CD4-positive, CD25-positive, alpha-beta regulatory T cell (primary cell): ENCODE measurements around the gene FUOM. TPM values are rescaled to one million over a fixed set of nuclear protein-coding genes. Genes with fewer than 3 reads are reported as not detected.

ENCODE experiments used
- ATAC-seq, 2 donors: fragments of 150-1000 bp; cut with Tn5 transposase; one replicate each; pipeline ENCODE4 v1.10.0; 2021; ENCODE audit warnings: low read depth in 2 of 2, moderate number of reproducible peaks in 2 of 2, moderate library complexity in 1 of 2
- DNase-seq, 3 donors: peaks; one replicate each; pipeline versions ENCODE4 v3.0.0 to v3.0.0-alpha.2; 2012 to 2022; ENCODE audit warnings: mixed read lengths in 1 of 3
- H3K27ac ChIP-seq: one replicate; pipeline ENCODE4 v1.7.0; 2013; ENCODE audit warnings: mild to moderate bottlenecking, low read length; ENCODE audit not compliant: insufficient read depth, poor library complexity, severe bottlenecking
- H3K27me3 ChIP-seq: one replicate; pipeline ENCODE4 v1.7.0; 2013; ENCODE audit warnings: low read length; ENCODE audit not compliant: control insufficient read depth, insufficient read depth
- H3K36me3 ChIP-seq: one replicate; pipeline ENCODE4 v1.7.0; 2013; ENCODE audit warnings: mild to moderate bottlenecking, low read length, moderate library complexity; ENCODE audit not compliant: control insufficient read depth, insufficient read depth
- H3K4me1 ChIP-seq: 2 replicates; pipeline ENCODE4 v1.7.0; 2013; ENCODE audit warnings: mild to moderate bottlenecking, low read length; ENCODE audit not compliant: insufficient read depth, control insufficient read depth, poor library complexity, severe bottlenecking
- H3K4me3 ChIP-seq: one replicate; pipeline ENCODE4 v1.7.0; 2013; ENCODE audit warnings: low read depth, mild to moderate bottlenecking, low read length, moderate library complexity
- H3K9me3 ChIP-seq, 2 experiments: 1 replicate in 1 of 2; 2 replicates in 1 of 2; pipeline ENCODE4 v1.7.0; 2013; ENCODE audit warnings: low read length in 2 of 2, mild to moderate bottlenecking in 1 of 2, moderate library complexity in 1 of 2; ENCODE audit not compliant: control insufficient read depth in 2 of 2
- H3K27ac Mint-ChIP-seq, 3 donors: one replicate each; pipeline ENCODE4 v1.8.0; 2020 to 2022; ENCODE audit warnings: mild to moderate bottlenecking in 3 of 3, mixed read lengths in 3 of 3, moderate library complexity in 2 of 3
- H3K27me3 Mint-ChIP-seq: one replicate; pipeline ENCODE4 v1.8.0; 2022; ENCODE audit warnings: mild to moderate bottlenecking, mixed read lengths
- H3K36me3 Mint-ChIP-seq: one replicate; pipeline ENCODE4 v1.8.0; 2020; ENCODE audit warnings: mixed read lengths
- H3K4me1 Mint-ChIP-seq, 4 donors: one replicate each; pipeline ENCODE4 v1.8.0; 2020 to 2022; ENCODE audit warnings: mixed read lengths in 4 of 4, mild to moderate bottlenecking in 1 of 4
- H3K4me3 Mint-ChIP-seq, 4 donors: one replicate each; pipeline ENCODE4 v1.8.0; 2020 to 2022; ENCODE audit warnings: mild to moderate bottlenecking in 4 of 4, mixed read lengths in 4 of 4, moderate library complexity in 3 of 4
- H3K9me3 Mint-ChIP-seq, 7 donors: one replicate each; pipeline ENCODE4 v1.8.0; 2020 to 2022; ENCODE audit warnings: mixed read lengths in 7 of 7, mild to moderate bottlenecking in 3 of 7, moderate library complexity in 2 of 7
- polyA plus RNA-seq, 4 donors: library from polyadenylated mRNA; unstranded; fragments of 300-500 nt; fragmentation: Illumina TruSeq; gene quantifications; one replicate each; pipeline ENCODE4 v1.2.3, GENCODE V29; 2021
- total RNA-seq: library from RNA; stranded (reverse); gene quantifications from one replicate; pipeline ENCODE4 v1.2.3, GENCODE V29; 2022

Gene FUOM
- total and polyA plus RNA-seq, 5 donors from 2014 or later: 7.1 to 21.9 (median 17.8) TPM

DNA sequence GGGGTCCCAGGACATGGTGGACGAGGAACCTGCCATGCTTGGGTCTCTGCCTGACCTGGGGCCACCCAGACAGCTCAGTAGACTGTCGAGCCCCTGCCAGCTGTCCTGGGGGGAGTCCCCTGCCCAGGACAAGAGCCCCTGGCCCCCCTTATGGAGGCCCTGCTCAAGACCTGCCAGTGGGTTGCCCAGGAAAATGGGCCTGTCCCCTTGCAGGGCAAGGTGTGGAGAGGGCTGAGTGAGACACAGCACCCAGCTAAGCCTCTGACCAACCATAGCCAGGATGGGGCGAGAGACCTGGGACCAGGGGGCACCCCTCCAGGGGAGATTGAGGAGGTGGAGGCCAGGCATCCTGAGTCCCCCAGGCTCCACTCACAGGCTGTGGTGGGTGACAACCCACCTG, 1.8 kb downstream of the FUOM start:
- Histone ChIP-seq H3K27me3 (no peaks in the 10 kb centered on the region), H3K9me3 (no peaks in the 10 kb centered on the region), H3K4me1 (peaks cover 18% of the 10 kb centered on the region), H3K27ac (no peak overlapping the region), H3K36me3 (no peaks in the 10 kb centered on the region), H3K4me3 (no peak overlapping the region)
- H3K9me3 Mint-ChIP-seq: no peaks in the 10 kb centered on the region
- ATAC-seq: no peak
- H3K4me1 Mint-ChIP-seq: peaks cover 0 to 10% (median 3%) of the 10 kb centered on the region in 4 donors
- H3K27me3 Mint-ChIP-seq: peaks cover 4% of the 10 kb centered on the region
- H3K4me3 Mint-ChIP-seq: peak overlapping the region; percentile 70 to 79 (median 75)
- DNase-seq: no peak
- H3K36me3 Mint-ChIP-seq: no peaks in the 10 kb centered on the region
- H3K27ac Mint-ChIP-seq: no peak overlapping the region

DNA sequence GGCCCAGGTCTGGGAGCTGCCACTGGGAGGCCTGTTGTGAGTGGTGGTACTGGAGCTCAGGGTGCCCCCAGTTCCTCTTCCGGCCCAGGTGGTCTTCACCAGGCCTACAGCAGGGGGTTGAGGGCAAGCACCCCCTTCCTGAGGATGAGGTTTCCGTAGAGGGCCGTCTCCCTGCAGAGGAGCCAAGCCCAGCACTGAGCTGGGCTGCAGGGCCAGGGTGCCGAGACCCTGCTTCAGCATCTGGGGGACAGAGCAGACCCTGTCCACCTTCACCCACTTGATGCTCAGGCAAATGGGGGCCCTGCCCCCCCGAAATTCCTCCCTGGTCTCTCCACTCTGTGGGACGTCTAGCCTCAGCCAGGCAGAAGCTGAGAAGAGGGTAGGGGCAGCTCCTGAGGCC, 2.6 kb downstream of the FUOM start:
- peaks cover 18% of the 10 kb centered on the region for H3K4me1 ChIP-seq
- DNase-seq (no peak), ATAC-seq (no peak)
- H3K27ac Mint-ChIP-seq: no peak overlapping the region
- H3K9me3 ChIP-seq: no peaks in the 10 kb centered on the region
- H3K9me3 Mint-ChIP-seq: no peaks in the 10 kb centered on the region
- H3K27me3 ChIP-seq: no peaks in the 10 kb centered on the region
- H3K27ac ChIP-seq: no peak overlapping the region
- H3K4me3 Mint-ChIP-seq: no peak overlapping the region
- no peak overlapping the region for H3K4me3 ChIP-seq
- peaks cover 0 to 9% (median 2%) of the 10 kb centered on the region in 4 donors for H3K4me1 Mint-ChIP-seq
- no peaks in the 10 kb centered on the region for H3K36me3 ChIP-seq
- H3K27me3 Mint-ChIP-seq: peaks cover 4% of the 10 kb centered on the region
- no peaks in the 10 kb centered on the region for H3K36me3 Mint-ChIP-seq

DNA sequence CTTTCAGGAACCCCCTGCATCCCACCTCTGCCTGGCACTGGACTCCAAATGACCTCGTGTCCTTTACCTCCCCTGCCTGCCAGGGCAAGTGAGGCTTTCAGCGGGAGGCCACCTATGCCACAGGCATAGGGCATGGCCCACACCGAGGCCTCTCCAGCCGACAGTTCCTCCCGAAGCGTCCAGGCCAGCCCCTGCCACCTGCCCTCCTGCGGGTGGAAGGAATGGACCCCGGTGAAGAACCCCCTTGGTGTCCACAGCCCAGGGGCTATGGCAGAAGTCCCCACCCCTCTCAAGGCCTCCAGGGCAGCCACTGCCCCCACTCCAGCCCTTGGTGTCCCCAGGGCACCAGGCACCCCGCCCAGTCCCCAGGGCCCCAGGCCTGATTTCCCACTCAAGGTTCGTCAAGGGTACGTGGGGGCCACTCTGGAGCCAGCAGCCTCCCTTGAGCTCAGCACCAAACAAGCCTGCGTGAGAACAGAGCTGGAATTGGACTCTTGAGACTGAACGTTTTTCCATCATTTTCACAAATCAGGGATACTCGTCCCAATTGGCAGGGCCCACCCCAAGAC, 3.1 kb downstream of the FUOM start:
- H3K27me3 Mint-ChIP-seq: peaks cover 4% of the 10 kb centered on the region
- ATAC-seq: no peak
- Histone ChIP-seq H3K9me3 (no peaks in the 10 kb centered on the region), H3K4me3 (no peak overlapping the region), H3K27me3 (no peaks in the 10 kb centered on the region), H3K36me3 (no peaks in the 10 kb centered on the region), H3K4me1 (peaks cover 18% of the 10 kb centered on the region), H3K27ac (no peak overlapping the region)
- peak overlapping the region in 1 of 4 donors; percentile 43 for H3K4me3 Mint-ChIP-seq
- H3K4me1 Mint-ChIP-seq: peaks cover 0 to 9% (median 0%) of the 10 kb centered on the region in 4 donors
- no peak for DNase-seq
- H3K27ac Mint-ChIP-seq: no peak overlapping the region
- no peaks in the 10 kb centered on the region for H3K36me3 Mint-ChIP-seq
- no peaks in the 10 kb centered on the region for H3K9me3 Mint-ChIP-seq

DNA sequence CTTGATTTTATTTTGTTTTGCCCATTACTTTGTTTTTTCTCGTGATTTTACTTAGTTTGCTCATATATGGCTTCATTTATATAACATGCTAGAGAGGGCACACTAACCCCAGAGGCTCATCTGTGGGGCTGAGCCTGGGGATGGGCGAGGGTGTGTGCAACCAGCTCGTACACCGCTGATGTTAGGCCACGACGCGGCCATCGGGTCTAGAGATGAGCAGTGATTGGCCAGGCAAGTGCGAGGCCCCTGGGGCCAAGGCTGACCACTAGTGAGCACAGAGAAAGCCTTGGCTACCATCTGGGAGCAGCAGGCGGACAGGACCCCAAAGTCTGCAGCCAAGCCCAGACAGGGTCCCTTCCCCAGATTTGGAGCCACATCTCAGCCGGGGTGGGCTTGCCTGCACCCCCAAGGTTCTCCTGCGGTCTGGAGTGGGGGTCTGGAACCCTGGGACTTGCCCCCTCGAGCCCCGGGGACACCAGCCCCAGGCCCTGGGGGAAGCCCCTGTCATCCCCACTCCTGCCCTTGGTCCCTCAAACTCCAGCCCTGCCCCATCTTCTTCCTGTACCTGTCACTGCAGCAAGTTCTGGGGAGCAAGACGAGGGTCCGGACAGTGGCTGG, 3.7 kb downstream of the FUOM start:
- Histone ChIP-seq H3K4me1 (peaks cover 18% of the 10 kb centered on the region), H3K36me3 (no peaks in the 10 kb centered on the region), H3K27ac (no peak overlapping the region), H3K9me3 (no peaks in the 10 kb centered on the region), H3K27me3 (no peaks in the 10 kb centered on the region), H3K4me3 (no peak overlapping the region)
- ATAC-seq (no peak), DNase-seq (no peak)
- Mint-ChIP-seq H3K4me3 (peak overlapping the region in 1 of 4 donors; percentile 43), H3K36me3 (no peaks in the 10 kb centered on the region), H3K27me3 (peaks cover 4% of the 10 kb centered on the region), H3K9me3 (peaks cover 0 to under 1% (median 0%) of the 10 kb centered on the region in 7 donors), H3K4me1 (peaks cover 0 to 11% (median 1%) of the 10 kb centered on the region in 4 donors), H3K27ac (peak overlapping the region in 1 of 3 donors; percentile 25)

DNA sequence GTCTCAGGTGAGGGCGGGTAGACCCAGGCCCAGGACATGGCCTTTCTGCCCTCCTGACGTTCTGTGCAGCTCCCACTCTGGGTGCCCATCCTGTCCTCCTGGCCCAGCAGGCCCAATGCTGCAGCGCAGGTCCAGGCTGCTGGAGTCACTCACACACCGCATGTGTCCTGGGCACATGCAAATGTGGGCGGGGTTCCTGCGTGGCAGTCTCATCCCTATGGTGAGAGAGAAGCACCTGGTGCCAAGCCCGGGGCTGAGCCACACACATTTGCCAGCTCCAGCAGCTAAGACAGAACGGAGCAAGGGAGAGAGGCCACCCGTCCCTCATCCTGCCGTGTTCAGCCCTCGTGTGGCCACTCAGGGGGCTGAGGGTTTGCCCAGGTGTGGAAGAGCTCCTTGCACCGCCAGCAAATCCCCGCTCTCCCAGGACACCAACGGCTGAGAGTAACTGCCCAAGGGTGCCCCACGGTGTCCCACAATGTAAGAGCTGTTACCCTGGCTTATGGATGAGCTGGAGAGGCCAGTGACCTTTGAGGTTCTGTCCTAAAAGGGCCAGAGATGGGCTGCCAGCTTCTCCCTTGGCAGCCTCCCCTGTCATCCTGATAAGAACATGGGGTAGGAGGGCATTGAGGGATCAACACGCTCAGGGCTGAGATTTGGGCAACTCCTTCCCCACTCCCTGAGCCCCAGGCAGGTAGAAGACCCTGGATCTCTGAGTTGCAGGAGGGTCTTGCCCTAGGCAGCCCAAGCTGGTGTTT, 4.4 kb downstream of the FUOM start:
- Mint-ChIP-seq H3K9me3 (peaks cover 0 to 2% (median 0%) of the 10 kb centered on the region in 7 donors), H3K27ac (no peak overlapping the region), H3K4me1 (peaks cover 0 to 12% (median 2%) of the 10 kb centered on the region in 4 donors), H3K27me3 (peaks cover 4% of the 10 kb centered on the region), H3K36me3 (no peaks in the 10 kb centered on the region), H3K4me3 (no peak overlapping the region)
- Histone ChIP-seq H3K4me1 (peaks cover 18% of the 10 kb centered on the region), H3K36me3 (no peaks in the 10 kb centered on the region), H3K27me3 (no peaks in the 10 kb centered on the region), H3K4me3 (no peak overlapping the region), H3K27ac (no peak overlapping the region), H3K9me3 (no peaks in the 10 kb centered on the region)
- ATAC-seq: no peak
- DNase-seq: no peak

DNA sequence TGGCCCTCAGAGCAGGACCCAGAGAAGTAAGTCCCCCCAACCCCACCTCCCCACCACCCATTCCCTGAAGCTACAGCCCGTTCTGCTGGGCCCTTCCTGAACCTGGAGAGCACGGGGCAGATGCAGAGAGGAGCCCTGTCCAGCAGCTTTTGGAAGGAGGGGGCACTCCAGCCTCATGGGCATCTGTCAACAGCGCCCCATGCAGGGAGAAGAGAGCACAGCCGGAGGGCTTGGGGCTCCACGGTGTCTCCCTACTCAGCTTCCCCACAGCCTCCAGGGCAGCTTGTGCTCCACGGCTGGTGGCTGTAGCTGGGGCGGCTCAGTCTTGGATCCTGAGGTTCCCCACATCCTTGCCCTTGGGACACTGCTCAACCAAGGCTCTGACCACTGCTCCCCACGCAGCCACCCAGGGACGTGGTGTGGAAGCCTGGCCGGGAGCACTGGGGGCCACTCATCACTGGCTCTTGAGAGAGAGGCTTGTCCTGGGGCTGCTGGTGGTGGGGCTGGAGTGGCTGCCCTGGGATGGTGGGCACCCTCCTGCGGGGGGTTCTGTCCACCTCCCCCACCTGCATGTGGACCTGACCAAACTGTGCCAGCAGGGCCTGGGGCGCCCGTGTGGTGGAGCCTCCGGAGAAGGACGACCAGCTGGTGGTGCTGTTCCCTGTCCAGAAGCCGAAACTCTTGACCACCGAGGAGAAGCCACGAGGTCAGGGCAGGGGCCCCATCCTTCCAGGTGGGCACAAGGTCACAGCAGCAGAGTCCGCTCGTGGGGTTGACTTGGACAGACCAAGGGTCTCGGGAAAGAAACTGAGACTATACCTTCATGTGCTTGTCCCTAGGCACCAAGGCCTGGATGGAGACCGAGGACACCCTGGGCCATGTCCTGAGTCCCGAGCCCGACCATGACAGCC, 6.2 kb downstream of the FUOM start:
- Mint-ChIP-seq H3K27me3 (peaks cover 4% of the 10 kb centered on the region), H3K9me3 (peaks cover 0 to 2% (median 0%) of the 10 kb centered on the region in 7 donors), H3K4me1 (peaks cover 0 to 9% (median 2%) of the 10 kb centered on the region in 4 donors), H3K36me3 (no peaks in the 10 kb centered on the region), H3K27ac (no peak overlapping the region), H3K4me3 (no peak overlapping the region)
- Histone ChIP-seq H3K27me3 (no peaks in the 10 kb centered on the region), H3K4me1 (peaks cover 8% of the 10 kb centered on the region), H3K9me3 (no peaks in the 10 kb centered on the region), H3K27ac (no peak overlapping the region), H3K36me3 (no peaks in the 10 kb centered on the region), H3K4me3 (no peak overlapping the region)
- DNase-seq (no peak), ATAC-seq (no peak)

DNA sequence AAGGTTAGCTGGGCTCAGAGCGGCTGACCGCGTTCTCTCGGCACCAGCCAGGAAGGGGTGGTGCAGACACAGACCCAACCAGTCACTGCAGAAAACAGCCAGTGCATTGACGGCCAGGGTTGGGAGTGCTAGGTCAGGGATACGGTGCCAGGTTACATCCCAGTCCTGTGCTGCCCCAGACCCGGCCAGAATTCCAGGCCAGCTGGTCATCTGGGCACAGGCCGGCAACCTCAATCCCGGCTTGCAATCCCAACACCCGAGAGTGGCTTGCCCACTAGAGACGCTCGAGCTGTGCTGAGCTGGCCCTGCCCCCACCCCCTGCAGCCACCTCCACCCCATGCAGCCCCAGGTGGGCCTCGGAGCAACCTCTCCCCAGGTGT, 6.9 kb downstream of the FUOM start:
- no peak overlapping the region for H3K4me3 ChIP-seq
- ATAC-seq: no peak
- H3K36me3 Mint-ChIP-seq: no peaks in the 10 kb centered on the region
- no peak for DNase-seq
- no peak overlapping the region for H3K27ac ChIP-seq
- peaks cover 4% of the 10 kb centered on the region for H3K27me3 Mint-ChIP-seq
- H3K27me3 ChIP-seq: no peaks in the 10 kb centered on the region
- peaks cover under 1% of the 10 kb centered on the region for H3K4me1 ChIP-seq
- no peaks in the 10 kb centered on the region for H3K36me3 ChIP-seq
- H3K4me1 Mint-ChIP-seq: peaks cover 0 to 4% (median 2%) of the 10 kb centered on the region in 4 donors
- H3K4me3 Mint-ChIP-seq: no peak overlapping the region
- H3K9me3 ChIP-seq: no peaks in the 10 kb centered on the region
- H3K9me3 Mint-ChIP-seq: peaks cover 0 to 2% (median 0%) of the 10 kb centered on the region in 7 donors
- H3K27ac Mint-ChIP-seq: no peak overlapping the region
